ENCODE results near the gene ABAT.

GRCh38 chr16:8717892-8718415, 43.5 kb downstream of the ABAT start:
- TF ChIP-seq CTCF (IDR thresholded peaks at IDR 0.05; ENCODE audit: insufficient read depth, low read length, poor library complexity, severe bottlenecking) (no peak), EZH2phosphoT487 (conservative IDR thresholded peaks at IDR 0.05; ENCODE audit: low read length) (no peak)

Data from SU-DHL-6 (cell line).